Activated T-cell treated with anti-CD3 and anti-CD28 coated beads, Interleukin-2, amount 50 U/mL, for 1 hour (primary cell): ENCODE measurements around the gene CNBP.
"Not testable (repeated sequence)": the region's sequence is repeated elsewhere in the genome, so short reads cannot be mapped to it uniquely, and the experiment has no call there.

ENCODE experiments used
- DNase-seq: peaks from one replicate; pipeline ENCODE4 v3.0.0-alpha.2; 2020

CNBP gene

GRCh38 chr3:129184784-129185542 lies 1.3 kb upstream of the CNBP start:
- DNase-seq = not testable (repeated sequence)

GRCh38 chr3:129184396-129184657 lies 631 bp upstream of the CNBP start:
- DNase-seq = no peak

- DNase-seq = no peak
Measured at GRCh38 chr3:129182390-129183185, 1.1 kb downstream of the CNBP start.

- no peak for DNase-seq
Measured at GRCh38 chr3:129181819-129182218, 1.9 kb downstream of the CNBP start.

GRCh38 chr3:129180461-129180860 lies 3.2 kb downstream of the CNBP start:
- no peak for DNase-seq

GRCh38 chr3:129176051-129176450 lies 7.6 kb downstream of the CNBP start:
- DNase-seq = no peak

- DNase-seq = no peak
Measured at GRCh38 chr3:129173725-129174124, 10.0 kb downstream of the CNBP start.

- no peak for DNase-seq
Measured at GRCh38 chr3:129173206-129173605, 10.5 kb downstream of the CNBP start.

- no peak for DNase-seq
Measured at GRCh38 chr3:129166579-129167332, 16.9 kb downstream of the CNBP start.

GRCh38 chr3:129165594-129165993 lies 18.1 kb downstream of the CNBP start:
- DNase-seq = not testable (repeated sequence)

- no peak for DNase-seq
Measured at GRCh38 chr3:129164500-129164899, 19.2 kb downstream of the CNBP start.

GRCh38 chr3:129162729-129163579 lies 20.7 kb downstream of the CNBP start:
- no peak for DNase-seq

GRCh38 chr3:129161860-129162271 lies 21.8 kb downstream of the CNBP start:
- peak; percentile 38 for DNase-seq

- peak; percentile 86 for DNase-seq
Measured at GRCh38 chr3:129160891-129161859, 22.5 kb downstream of the CNBP start, which contains the start of gene ISY1. ISY1 (minus strand) TSS chr3:129161063; CDS start chr3:129160975, 88 bp downstream.

- no peak for DNase-seq
Measured at GRCh38 chr3:129144786-129145185, 38.9 kb downstream of the CNBP start.

- DNase-seq = not testable (repeated sequence)
Measured at GRCh38 chr3:129141011-129141410, 42.7 kb downstream of the CNBP start.

GRCh38 chr3:129139911-129140310 lies 43.8 kb downstream of the CNBP start:
- DNase-seq = no peak

GRCh38 chr3:129136275-129136674 lies 47.4 kb downstream of the CNBP start:
- DNase-seq = not testable (repeated sequence)

- DNase-seq = no peak
Measured at GRCh38 chr3:129132097-129132866, 51.4 kb downstream of the CNBP start.

GRCh38 chr3:129131465-129132088 lies 52.1 kb downstream of the CNBP start:
- no peak for DNase-seq
